ENCODE results near the gene ZSWIM4.

Gene ZSWIM4

GRCh38 chr19:13817615-13818371 lies 22.6 kb downstream of the ZSWIM4 start:
- Histone ChIP-seq H3K27me3 (replicated peaks in 2 of 5; ENCODE audit: control insufficient read depth in 4 of 5, insufficient read depth in 5 of 5, low read length in 4 of 5) (no peaks in the 10 kb centered on the region), H3K27ac (ENCODE audit: insufficient read depth in 1 of 2, low read depth in 1 of 2, low read length in 2 of 2, poor library complexity in 1 of 2, severe bottlenecking in 2 of 2) (no peak overlapping the region), H3K4me3 (ENCODE audit: control insufficient read depth in 1 of 7, extremely low read depth in 1 of 7, insufficient read depth in 4 of 7, low read depth in 2 of 7, low read length in 6 of 7) (peak overlapping the region in 1 of 7 experiments; percentile 51), H3K4me1 (ENCODE audit: control extremely low read depth in 1 of 4, control insufficient read depth in 4 of 4, insufficient read depth in 4 of 4, low read length in 3 of 4) (peaks cover 0 to 20% (median 11%) of the 10 kb centered on the region in 4 experiments), H3K36me3 (ENCODE audit: control insufficient read depth in 4 of 4, insufficient read depth in 4 of 4, low read length in 3 of 4) (peaks cover 3 to 31% (median 23%) of the 10 kb centered on the region in 4 experiments), H3K9me3 (ENCODE audit: control extremely low read depth in 1 of 5, control insufficient read depth in 4 of 5, insufficient read depth in 2 of 5, low read depth in 1 of 5, low read length in 4 of 5) (no peaks in the 10 kb centered on the region)
- POLR2A ChIA-PET, result interaction anchor here (1.0 kb wide), 1 partner anchor 46 kb away, joined by 3 read pairs; no protein-coding TSS in a partner anchor
- DNase-seq, result peak in 2 of 3 donors; percentile 77 to 81
- WGBS (ENCODE audit: insufficient coverage), result 60% methylated on average over 30 of the region's 35 CpGs
- CTCF ChIA-PET, result interaction anchor here (1.2 kb wide), 1 partner anchor 10 kb away, joined by 5 read pairs; no protein-coding TSS in a partner anchor

GRCh38 chr19:13819238-13819637 lies 24.0 kb downstream of the ZSWIM4 start:
- Histone ChIP-seq H3K9me3 (ENCODE audit: control extremely low read depth in 1 of 5, control insufficient read depth in 4 of 5, insufficient read depth in 2 of 5, low read depth in 1 of 5, low read length in 4 of 5) (no peaks in the 10 kb centered on the region), H3K4me3 (ENCODE audit: control insufficient read depth in 1 of 7, extremely low read depth in 1 of 7, insufficient read depth in 4 of 7, low read depth in 2 of 7, low read length in 6 of 7) (no peak overlapping the region), H3K27ac (ENCODE audit: insufficient read depth in 1 of 2, low read depth in 1 of 2, low read length in 2 of 2, poor library complexity in 1 of 2, severe bottlenecking in 2 of 2) (no peak overlapping the region), H3K36me3 (ENCODE audit: control insufficient read depth in 4 of 4, insufficient read depth in 4 of 4, low read length in 3 of 4) (peaks cover 7 to 35% (median 15%) of the 10 kb centered on the region in 4 experiments), H3K27me3 (replicated peaks in 2 of 5; ENCODE audit: control insufficient read depth in 4 of 5, insufficient read depth in 5 of 5, low read length in 4 of 5) (no peaks in the 10 kb centered on the region), H3K4me1 (ENCODE audit: control extremely low read depth in 1 of 4, control insufficient read depth in 4 of 4, insufficient read depth in 4 of 4, low read length in 3 of 4) (peaks cover 0 to 20% (median 10%) of the 10 kb centered on the region in 4 experiments)
- 96% methylated on average over 10 of the region's 11 CpGs for WGBS (ENCODE audit: insufficient coverage)
- CTCF ChIA-PET, result interaction anchor here (0.8 kb wide), 1 partner anchor 9 kb away, joined by 3 read pairs; no protein-coding TSS in a partner anchor
- no peak for DNase-seq
- POLR2A ChIA-PET, result no interaction called here

GRCh38 chr19:13821292-13821691 lies 26.0 kb downstream of the ZSWIM4 start:
- Histone ChIP-seq H3K36me3 (ENCODE audit: control insufficient read depth in 4 of 4, insufficient read depth in 4 of 4, low read length in 3 of 4) (peaks cover 3 to 42% (median 14%) of the 10 kb centered on the region in 4 experiments), H3K9me3 (ENCODE audit: control extremely low read depth in 1 of 5, control insufficient read depth in 4 of 5, insufficient read depth in 2 of 5, low read depth in 1 of 5, low read length in 4 of 5) (no peaks in the 10 kb centered on the region), H3K4me3 (ENCODE audit: control insufficient read depth in 1 of 7, extremely low read depth in 1 of 7, insufficient read depth in 4 of 7, low read depth in 2 of 7, low read length in 6 of 7) (no peak overlapping the region), H3K27me3 (replicated peaks in 2 of 5; ENCODE audit: control insufficient read depth in 4 of 5, insufficient read depth in 5 of 5, low read length in 4 of 5) (no peaks in the 10 kb centered on the region), H3K27ac (ENCODE audit: insufficient read depth in 1 of 2, low read depth in 1 of 2, low read length in 2 of 2, poor library complexity in 1 of 2, severe bottlenecking in 2 of 2) (no peak overlapping the region), H3K4me1 (ENCODE audit: control extremely low read depth in 1 of 4, control insufficient read depth in 4 of 4, insufficient read depth in 4 of 4, low read length in 3 of 4) (peaks cover 0 to 13% (median 3%) of the 10 kb centered on the region in 4 experiments)
- CTCF ChIA-PET, result interaction anchor here (1.0 to 1.3 kb wide), 3 partner anchors 15 to 43 kb away, joined by 3 to 5 read pairs (median 5); no protein-coding TSS in a partner anchor
- POLR2A ChIA-PET, result no interaction called here
- 83% methylated on average over 1 of the region's 2 CpGs for WGBS (ENCODE audit: insufficient coverage)
- no peak for DNase-seq

- peaks cover 0 to 2% (median 0%) of the 10 kb centered on the region in 4 experiments for H3K4me1 ChIP-seq (ENCODE audit: control extremely low read depth in 1 of 4, control insufficient read depth in 4 of 4, insufficient read depth in 4 of 4, low read length in 3 of 4)
- CTCF ChIA-PET, result interaction anchor here (0.7 to 2.3 kb wide), 5 partner anchors 11 to 34 kb away, joined by 3 to 8 read pairs (median 4); no protein-coding TSS in a partner anchor
- DNase-seq, result no peak
- H3K27ac ChIP-seq (ENCODE audit: insufficient read depth in 1 of 2, low read depth in 1 of 2, low read length in 2 of 2, poor library complexity in 1 of 2, severe bottlenecking in 2 of 2), result no peak overlapping the region
- H3K27me3 ChIP-seq (replicated peaks in 2 of 5; ENCODE audit: control insufficient read depth in 4 of 5, insufficient read depth in 5 of 5, low read length in 4 of 5), result no peaks in the 10 kb centered on the region
- peaks cover 6 to 40% (median 8%) of the 10 kb centered on the region in 4 experiments for H3K36me3 ChIP-seq (ENCODE audit: control insufficient read depth in 4 of 4, insufficient read depth in 4 of 4, low read length in 3 of 4)
- no peaks in the 10 kb centered on the region for H3K9me3 ChIP-seq (ENCODE audit: control extremely low read depth in 1 of 5, control insufficient read depth in 4 of 5, insufficient read depth in 2 of 5, low read depth in 1 of 5, low read length in 4 of 5)
- POLR2A ChIA-PET, result interaction anchor here (0.6 kb wide), 1 partner anchor 59 kb away, joined by 3 read pairs; the partner anchor contains the start of gene MRI1
- H3K4me3 ChIP-seq (ENCODE audit: control insufficient read depth in 1 of 7, extremely low read depth in 1 of 7, insufficient read depth in 4 of 7, low read depth in 2 of 7, low read length in 6 of 7), result no peak overlapping the region
- 89% methylated on average over 8 of the region's 8 CpGs for WGBS (ENCODE audit: insufficient coverage)
Observed at GRCh38 chr19:13823256-13823655, 28.0 kb downstream of the ZSWIM4 start.

GRCh38 chr19:13823901-13824300 lies 28.7 kb downstream of the ZSWIM4 start:
- DNase-seq, result no peak
- WGBS (ENCODE audit: insufficient coverage), result 100% methylated on average over 2 of the region's 2 CpGs
- Histone ChIP-seq H3K27me3 (replicated peaks in 2 of 5; ENCODE audit: control insufficient read depth in 4 of 5, insufficient read depth in 5 of 5, low read length in 4 of 5) (no peaks in the 10 kb centered on the region), H3K36me3 (ENCODE audit: control insufficient read depth in 4 of 4, insufficient read depth in 4 of 4, low read length in 3 of 4) (peaks cover 7 to 42% (median 10%) of the 10 kb centered on the region in 4 experiments), H3K4me3 (ENCODE audit: control insufficient read depth in 1 of 7, extremely low read depth in 1 of 7, insufficient read depth in 4 of 7, low read depth in 2 of 7, low read length in 6 of 7) (no peak overlapping the region), H3K27ac (ENCODE audit: insufficient read depth in 1 of 2, low read depth in 1 of 2, low read length in 2 of 2, poor library complexity in 1 of 2, severe bottlenecking in 2 of 2) (no peak overlapping the region), H3K9me3 (ENCODE audit: control extremely low read depth in 1 of 5, control insufficient read depth in 4 of 5, insufficient read depth in 2 of 5, low read depth in 1 of 5, low read length in 4 of 5) (no peaks in the 10 kb centered on the region), H3K4me1 (ENCODE audit: control extremely low read depth in 1 of 4, control insufficient read depth in 4 of 4, insufficient read depth in 4 of 4, low read length in 3 of 4) (no peaks in the 10 kb centered on the region)
- ChIA-PET CTCF (interaction anchor here (1.0 to 2.3 kb wide), 7 partner anchors 10 to 40 kb away, joined by 3 to 8 read pairs (median 4); no protein-coding TSS in a partner anchor), POLR2A (interaction anchor here (0.6 kb wide), 1 partner anchor 60 kb away, joined by 3 read pairs; the partner anchor contains the start of gene MRI1)

GRCh38 chr19:13824703-13825102 lies 29.5 kb downstream of the ZSWIM4 start:
- POLR2A ChIA-PET, result no interaction called here
- peaks cover 7 to 44% (median 10%) of the 10 kb centered on the region in 4 experiments for H3K36me3 ChIP-seq (ENCODE audit: control insufficient read depth in 4 of 4, insufficient read depth in 4 of 4, low read length in 3 of 4)
- no peak overlapping the region for H3K27ac ChIP-seq (ENCODE audit: insufficient read depth in 1 of 2, low read depth in 1 of 2, low read length in 2 of 2, poor library complexity in 1 of 2, severe bottlenecking in 2 of 2)
- no peak for DNase-seq
- no peaks in the 10 kb centered on the region for H3K4me1 ChIP-seq (ENCODE audit: control extremely low read depth in 1 of 4, control insufficient read depth in 4 of 4, insufficient read depth in 4 of 4, low read length in 3 of 4)
- CTCF ChIA-PET, result interaction anchor here (0.6 to 2.3 kb wide), 8 partner anchors 8 to 40 kb away, joined by 3 to 8 read pairs (median 4); no protein-coding TSS in a partner anchor
- no peak overlapping the region for H3K4me3 ChIP-seq (ENCODE audit: control insufficient read depth in 1 of 7, extremely low read depth in 1 of 7, insufficient read depth in 4 of 7, low read depth in 2 of 7, low read length in 6 of 7)
- no peaks in the 10 kb centered on the region for H3K9me3 ChIP-seq (ENCODE audit: control extremely low read depth in 1 of 5, control insufficient read depth in 4 of 5, insufficient read depth in 2 of 5, low read depth in 1 of 5, low read length in 4 of 5)
- no peaks in the 10 kb centered on the region for H3K27me3 ChIP-seq (replicated peaks in 2 of 5; ENCODE audit: control insufficient read depth in 4 of 5, insufficient read depth in 5 of 5, low read length in 4 of 5)

Measured in common myeloid progenitor, CD34-positive (primary cell).